HG02938 (cell line): Measurements from ENCODE around the gene SLFN11.
"Not testable (repeated sequence)": the region's sequence is repeated elsewhere in the genome, so short reads cannot be mapped to it uniquely, and the experiment has no call there.

ENCODE experiments used
- ATAC-seq: cut with Tn5 transposase; IDR thresholded peaks from one replicate; pipeline ENCODE4 v1.9.1; 2021; ENCODE audit warnings: mild to moderate bottlenecking, moderate library complexity; ENCODE audit not compliant: unreplicated experiment

Gene SLFN11

DNA sequence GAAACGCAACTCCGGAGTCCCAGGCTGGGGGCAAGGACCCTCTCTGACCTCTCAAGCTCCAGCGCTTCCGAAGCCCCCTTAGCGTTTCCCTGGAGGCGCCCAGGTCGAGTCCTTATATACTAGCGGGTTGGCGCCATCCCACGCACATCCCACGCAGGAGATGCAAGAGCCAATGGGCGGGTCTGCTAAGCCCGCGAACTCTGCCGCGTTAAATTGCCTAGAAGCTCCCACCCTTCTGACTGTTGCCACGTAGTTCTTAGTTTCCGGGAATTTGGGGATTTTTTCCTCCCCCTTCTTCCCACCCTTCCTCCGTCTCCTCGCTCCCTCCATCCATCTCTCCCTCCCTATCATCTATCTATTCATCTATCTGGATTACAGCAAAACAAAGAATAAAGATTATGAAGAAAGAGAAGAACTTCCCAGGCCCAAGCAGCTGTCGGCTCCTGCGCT lies at the start of gene SLFN11:
Gene SLFN11 (minus strand): TSS at position 88 of the 450 bp plus-strand sequence. CDS start 9,814 bp downstream, outside the sequence.
- no peak for ATAC-seq

GRCh38 chr17:35421069-35421468 lies 47.6 kb upstream of the SLFN11 start:
- ATAC-seq = not testable (repeated sequence)

- ATAC-seq = no peak
These were observed 43.2 kb upstream of the SLFN11 start for GRCh38 chr17:35416659-35417058.

DNA sequence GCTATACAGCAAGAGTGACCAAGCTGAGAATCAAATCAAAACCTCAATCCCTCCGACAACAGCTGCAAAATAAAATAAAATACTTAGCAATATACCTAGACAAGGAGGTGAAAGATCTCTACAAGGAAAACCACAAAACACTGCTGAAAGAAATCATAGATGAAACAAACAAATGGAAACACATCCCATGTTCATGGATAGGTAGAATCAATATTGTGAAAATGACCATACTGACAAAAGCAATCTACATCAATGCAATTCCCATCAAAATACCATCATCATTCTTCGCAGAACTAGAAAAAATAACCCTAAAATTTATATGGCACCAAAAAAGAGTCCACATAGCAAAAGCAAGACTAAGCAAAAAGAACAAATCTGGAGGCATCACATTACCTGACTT lies 41.3 kb upstream of the SLFN11 start:
- not testable (repeated sequence) for ATAC-seq

GRCh38 chr17:35414247-35414646 lies 40.8 kb upstream of the SLFN11 start:
- ATAC-seq = no peak

DNA sequence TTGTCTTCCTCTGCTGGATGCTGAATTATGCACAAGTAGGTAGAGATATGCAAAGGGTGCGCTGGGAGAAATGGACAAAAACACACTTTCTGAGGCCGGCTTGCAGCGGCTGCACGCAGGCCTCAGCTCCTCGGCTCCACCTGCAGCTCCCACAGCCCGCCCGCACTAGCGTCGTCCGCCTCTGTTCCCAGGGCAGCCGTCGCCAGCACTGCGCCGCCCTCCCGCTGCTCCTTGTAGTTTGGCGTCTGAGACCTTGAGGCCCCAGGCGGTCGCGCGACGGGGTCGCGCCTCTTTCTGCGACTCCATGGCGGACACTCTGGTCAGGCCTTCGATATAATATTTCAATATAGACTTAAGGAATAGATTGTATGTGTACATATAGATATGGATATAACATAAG lies 34.1 kb upstream of the SLFN11 start:
- no peak for ATAC-seq

DNA sequence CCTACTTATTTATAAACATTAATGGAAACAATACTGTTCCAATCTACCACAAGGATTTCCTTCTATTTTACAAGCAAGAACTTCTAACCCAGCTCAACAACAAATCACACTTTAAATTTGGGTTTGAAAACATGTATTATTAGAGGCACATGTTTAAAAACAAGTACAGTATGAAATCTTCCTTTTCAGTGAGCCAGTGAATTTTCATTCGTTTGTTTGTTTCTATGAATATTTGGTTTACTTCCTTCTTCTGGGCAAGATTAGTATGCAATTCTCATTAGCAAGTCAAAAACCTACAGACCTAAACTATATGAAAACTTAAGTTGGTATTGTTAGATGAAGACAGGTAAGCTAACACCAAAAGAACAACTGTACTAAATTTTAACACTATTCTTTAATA lies 33.1 kb upstream of the SLFN11 start:
- no peak for ATAC-seq

GRCh38 chr17:35404360-35404759 lies 30.9 kb upstream of the SLFN11 start:
- no peak for ATAC-seq

DNA sequence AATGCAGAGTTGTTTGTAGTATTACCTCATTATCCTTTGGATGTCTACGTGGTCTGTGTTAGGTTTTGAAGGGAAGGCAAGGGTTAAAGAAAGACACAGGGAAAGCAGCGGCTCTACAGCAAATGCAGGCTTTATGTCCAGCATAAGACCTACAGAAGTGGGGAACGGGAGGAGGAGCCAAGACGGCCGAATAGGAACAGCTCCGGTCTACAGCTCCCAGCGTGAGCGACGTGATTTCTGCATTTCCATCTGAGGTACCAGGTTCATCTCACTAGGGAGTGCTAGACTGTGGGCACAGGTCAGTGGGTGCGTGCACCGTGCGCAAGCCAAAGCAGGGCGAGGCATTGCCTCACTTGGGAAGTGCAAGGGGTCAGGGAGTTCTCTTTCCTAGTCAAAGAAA lies 20.4 kb upstream of the SLFN11 start:
- not testable (repeated sequence) for ATAC-seq

- no peak for ATAC-seq
These were observed 17.2 kb upstream of the SLFN11 start for GRCh38 chr17:35390663-35391062.

- no peak for ATAC-seq
These were observed 16.7 kb upstream of the SLFN11 start for GRCh38 chr17:35390156-35390555.

DNA sequence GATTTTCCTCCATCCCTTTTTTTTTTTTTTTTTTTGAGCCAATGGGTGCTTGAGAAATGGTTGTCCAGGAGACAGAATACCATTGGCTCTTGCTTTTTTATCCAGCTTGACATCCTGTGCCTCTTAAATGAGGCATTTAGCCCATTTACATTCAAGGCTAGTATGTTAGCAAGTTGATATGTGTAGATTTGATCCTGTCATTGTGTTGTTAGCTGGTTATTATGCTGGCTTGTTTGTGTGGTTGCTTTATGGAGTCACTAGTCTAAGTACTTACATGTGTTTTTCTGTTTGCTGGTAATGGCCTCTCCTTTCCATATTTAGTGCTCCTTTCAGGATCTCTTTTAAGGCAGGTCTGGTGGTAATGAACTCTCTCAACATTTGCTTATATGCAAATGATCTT lies 14.1 kb upstream of the SLFN11 start:
- no peak for ATAC-seq

GRCh38 chr17:35377706-35378105 lies 4.3 kb upstream of the SLFN11 start:
- no peak for ATAC-seq

DNA sequence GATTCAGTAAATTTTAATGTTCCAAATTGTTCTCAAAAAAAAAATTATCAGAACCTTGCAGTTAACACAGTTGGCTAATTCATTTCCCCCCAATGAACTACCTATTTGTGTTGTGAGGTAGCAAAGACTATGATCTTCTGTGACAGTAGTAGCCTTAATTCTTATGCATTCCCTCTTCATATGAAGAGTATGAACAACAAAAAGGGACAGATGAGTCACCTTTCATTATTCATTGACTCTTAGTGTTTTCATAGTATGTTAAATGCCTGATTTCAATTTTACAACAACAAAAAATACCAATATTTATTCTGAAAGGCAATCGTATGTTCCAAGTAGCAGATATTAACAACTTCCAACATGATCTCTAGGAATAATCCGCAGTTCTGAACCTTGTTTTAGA lies 3.6 kb upstream of the SLFN11 start:
- ATAC-seq = no peak

DNA sequence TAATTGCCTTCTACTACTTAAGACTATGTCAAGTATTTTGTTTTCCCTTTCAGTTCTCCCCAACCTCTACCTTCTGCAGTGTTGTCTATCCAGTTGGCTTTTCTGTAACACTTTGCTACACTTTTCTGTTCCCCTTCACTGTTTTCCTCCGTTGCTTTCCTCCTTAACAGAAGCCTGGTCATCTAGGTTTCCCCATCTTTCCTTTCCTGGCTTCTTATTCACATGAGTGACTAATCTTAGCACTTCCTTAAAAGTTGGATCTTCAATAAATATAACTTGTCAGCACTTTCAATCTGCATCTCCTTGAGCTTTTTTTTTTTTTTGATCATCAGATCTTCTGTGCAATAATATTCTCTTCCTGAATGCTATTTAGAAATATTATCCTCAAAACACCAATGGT lies 2.8 kb upstream of the SLFN11 start:
- no peak for ATAC-seq

- no peak for ATAC-seq
These were observed 1.4 kb upstream of the SLFN11 start for GRCh38 chr17:35374766-35375344.

DNA sequence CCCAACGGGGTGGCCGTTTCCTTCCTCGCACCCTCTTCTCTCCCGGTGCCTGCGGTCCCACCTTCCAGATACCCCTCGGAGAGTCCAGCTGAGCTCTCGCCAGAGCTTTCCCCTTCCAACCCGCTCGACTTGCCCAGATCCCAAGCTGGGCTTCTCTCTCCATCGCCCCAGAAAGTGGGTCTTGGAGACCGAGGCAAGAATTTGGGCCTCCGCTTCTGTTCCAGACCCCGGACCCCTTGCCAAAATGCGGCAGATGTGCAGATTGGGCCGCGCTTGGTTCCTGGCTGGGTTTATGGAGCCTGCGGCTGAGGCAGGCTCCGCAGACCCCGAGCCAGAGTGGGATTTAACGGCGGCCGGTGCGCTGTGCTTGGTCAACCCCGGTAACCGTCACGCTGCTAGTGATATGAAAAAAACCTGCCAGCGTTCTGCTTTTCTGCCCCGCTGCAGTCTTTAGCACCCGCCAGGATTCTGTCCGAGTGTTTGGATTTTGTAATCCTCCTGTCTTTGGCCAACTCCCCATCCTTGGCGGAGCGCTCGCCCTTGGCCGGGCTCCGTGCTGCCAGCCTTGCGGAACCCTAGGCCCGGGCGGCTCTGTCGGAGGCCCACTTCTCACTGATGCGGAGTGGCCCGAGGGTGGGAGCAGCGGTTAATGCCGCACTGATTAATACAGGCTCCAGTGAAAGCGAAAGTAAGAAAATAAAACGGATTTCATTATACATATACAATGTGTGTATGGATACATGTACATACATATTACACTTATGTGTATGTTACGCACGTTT lies 754 bp upstream of the SLFN11 start:
- no peak for ATAC-seq

DNA sequence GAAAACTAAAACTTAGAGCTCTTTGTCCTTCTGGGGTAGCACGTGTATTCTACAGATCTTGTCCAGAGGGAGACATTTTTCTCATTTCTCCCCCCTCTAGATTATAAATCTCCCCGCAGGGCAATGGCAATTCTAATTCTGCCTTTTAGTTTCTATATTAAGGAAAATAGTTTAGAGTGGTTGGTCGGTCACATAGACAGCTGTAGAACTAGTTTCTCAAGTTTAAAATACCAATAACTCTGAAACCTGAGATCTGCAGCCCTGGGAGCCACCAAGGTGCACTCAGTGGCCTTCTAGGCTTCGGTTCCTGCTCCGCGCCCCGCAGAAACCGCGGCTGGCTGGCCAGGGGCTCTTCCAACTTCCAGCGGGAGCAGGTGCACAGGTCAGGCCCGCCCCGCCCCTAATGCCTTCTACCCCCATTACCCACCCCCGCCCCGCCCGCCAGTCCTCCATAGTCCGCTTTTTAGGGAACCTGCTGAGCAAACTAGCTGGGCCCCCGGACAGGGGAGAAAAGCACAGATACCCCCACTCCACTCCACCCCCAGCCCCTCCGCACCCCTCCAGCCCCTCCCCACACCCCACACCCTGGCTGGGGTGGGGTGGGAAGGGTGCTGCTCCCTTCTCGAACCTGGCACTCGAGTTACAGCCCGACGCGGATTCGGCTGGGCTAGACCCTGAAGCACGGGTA lies 431 bp downstream of the SLFN11 start:
- no peak for ATAC-seq

- no peak for ATAC-seq
These were observed 1.5 kb downstream of the SLFN11 start for GRCh38 chr17:35371934-35372333.

DNA sequence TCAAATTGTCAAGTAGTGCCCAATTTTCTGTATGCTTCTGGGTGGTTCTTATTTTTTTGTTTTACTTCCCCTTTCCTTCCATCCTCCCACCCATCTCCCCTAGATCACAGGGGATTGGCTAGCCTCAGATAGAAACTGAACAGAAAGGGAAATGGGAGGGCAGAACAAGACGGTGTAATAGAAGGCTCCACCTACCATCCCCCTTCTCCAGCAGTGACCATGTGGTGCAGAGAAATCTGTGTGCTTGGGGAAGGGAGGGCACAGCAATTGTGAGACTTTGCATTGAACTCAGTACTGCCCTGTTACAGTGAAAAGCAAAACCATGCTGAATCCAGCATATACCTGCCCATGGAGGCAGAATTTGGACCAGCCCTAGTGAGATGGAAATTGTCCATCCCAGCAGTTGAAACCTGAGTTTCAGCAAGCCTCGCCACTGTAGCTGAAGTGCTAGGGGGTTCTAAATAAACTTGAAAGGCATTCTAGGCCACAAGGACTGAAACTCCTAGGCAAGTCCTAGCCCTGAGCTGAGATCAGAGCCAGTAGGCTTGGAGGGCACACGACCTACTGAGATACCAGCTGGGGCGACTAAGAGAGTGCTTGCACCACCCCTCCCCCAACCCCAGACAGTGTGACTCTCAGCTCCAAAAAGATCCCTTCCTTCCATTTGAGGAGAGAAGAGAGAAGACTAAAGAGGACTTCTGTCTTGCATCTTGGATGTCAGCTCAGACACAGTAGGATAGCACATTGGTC lies 5.2 kb downstream of the SLFN11 start:
- ATAC-seq = peak; percentile 92

- no peak for ATAC-seq
These were observed 12.4 kb downstream of the SLFN11 start for GRCh38 chr17:35361027-35361426.
